ENCODE measurements around the gene MVB12B. TPM values are rescaled to one million over a fixed set of nuclear protein-coding genes. Genes with fewer than 3 reads are reported as not detected.

MVB12B gene
- total and polyA plus RNA-seq, 2 of the 13 experiments (the other 11 are each of a cell fraction or from before 2014, with no cell fraction given), result 12.1 to 30.1 TPM

DNA sequence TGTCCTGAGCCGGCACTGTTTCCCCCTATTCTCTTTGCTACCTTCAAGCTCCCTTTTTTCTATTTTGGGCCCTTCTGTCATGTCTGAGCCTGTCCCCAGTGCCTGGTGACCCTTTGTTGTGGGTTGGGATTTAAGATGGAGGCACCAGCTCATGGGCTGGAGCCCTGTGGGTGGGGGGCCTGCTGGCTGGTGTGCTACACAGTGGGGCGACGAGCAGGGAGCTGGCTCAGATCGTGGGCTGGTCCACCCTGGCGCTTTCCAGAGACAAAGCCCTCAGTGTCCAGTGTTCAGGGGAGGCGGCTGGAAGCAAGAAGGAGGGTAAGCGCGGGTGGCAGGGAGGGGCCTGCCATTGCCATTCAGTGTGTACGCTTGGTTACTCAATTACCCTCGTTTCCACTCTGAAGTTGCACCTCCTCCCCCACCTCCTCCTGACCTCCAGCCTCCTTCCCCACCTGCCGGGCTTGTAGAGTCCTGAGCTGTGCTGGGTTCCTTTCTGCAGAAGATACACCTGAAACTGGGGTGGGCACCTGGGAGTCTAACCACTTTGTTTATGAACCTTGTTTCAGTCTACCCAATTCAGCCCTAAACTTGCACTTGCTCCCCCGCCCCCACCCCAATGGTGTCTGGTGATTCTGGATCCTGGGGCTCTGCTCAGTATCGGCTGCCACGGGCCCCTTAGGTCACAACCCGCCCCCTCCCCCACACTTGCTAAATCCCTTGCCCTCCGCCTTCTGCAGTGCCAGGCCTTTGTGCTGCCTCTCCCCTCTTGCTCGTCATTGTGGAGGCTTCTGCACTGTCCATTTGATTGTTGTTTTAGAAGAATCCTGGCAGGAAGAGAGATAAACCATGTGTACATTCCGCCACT is 49.9 kb downstream of the MVB12B start (continued):
- TF ChIP-seq, protein P1, sequence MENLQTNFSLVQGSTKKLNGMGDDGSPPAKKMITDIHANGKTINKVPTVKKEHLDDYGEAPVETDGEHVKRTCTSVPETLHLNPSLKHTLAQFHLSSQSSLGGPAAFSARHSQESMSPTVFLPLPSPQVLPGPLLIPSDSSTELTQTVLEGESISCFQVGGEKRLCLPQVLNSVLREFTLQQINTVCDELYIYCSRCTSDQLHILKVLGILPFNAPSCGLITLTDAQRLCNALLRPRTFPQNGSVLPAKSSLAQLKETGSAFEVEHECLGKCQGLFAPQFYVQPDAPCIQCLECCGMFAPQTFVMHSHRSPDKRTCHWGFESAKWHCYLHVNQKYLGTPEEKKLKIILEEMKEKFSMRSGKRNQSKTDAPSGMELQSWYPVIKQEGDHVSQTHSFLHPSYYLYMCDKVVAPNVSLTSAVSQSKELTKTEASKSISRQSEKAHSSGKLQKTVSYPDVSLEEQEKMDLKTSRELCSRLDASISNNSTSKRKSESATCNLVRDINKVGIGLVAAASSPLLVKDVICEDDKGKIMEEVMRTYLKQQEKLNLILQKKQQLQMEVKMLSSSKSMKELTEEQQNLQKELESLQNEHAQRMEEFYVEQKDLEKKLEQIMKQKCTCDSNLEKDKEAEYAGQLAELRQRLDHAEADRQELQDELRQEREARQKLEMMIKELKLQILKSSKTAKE (CRISPR knock-in tag; IDR thresholded peaks at IDR 0.05; ENCODE audit: borderline replicate concordance), result no peak
- TF ChIP-seq FIP1L1 (IDR thresholded peaks at IDR 0.05; ENCODE audit: borderline replicate concordance, insufficient read depth, low read depth, low read length), result no peak
- TF ChIP-seq, protein P2, sequence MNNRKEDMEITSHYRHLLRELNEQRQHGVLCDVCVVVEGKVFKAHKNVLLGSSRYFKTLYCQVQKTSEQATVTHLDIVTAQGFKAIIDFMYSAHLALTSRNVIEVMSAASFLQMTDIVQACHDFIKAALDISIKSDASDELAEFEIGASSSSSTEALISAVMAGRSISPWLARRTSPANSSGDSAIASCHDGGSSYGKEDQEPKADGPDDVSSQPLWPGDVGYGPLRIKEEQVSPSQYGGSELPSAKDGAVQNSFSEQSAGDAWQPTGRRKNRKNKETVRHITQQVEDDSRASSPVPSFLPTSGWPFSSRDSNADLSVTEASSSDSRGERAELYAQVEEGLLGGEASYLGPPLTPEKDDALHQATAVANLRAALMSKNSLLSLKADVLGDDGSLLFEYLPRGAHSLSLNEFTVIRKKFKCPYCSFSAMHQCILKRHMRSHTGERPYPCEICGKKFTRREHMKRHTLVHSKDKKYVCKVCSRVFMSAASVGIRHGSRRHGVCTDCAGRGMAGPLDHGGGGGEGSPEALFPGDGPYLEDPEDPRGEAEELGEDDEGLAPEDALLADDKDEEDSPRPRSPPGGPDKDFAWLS (CRISPR knock-in tag; IDR thresholded peaks at IDR 0.05; ENCODE audit: borderline replicate concordance), result 0 out of 2 replicates have a peak, but pooled peaks have one; percentile 19
- TF ChIP-seq ZNF343 (CRISPR knock-in tag; IDR thresholded peaks at IDR 0.05), result peak; percentile 78; the same call in 1 of the 2 replicates
- TF ChIP-seq ZNF235 (CRISPR knock-in tag; IDR thresholded peaks at IDR 0.05; ENCODE audit: borderline replicate concordance), result no peak
- no peak for TF ChIP-seq JARID2 (CRISPR knock-in tag; IDR thresholded peaks at IDR 0.05; ENCODE audit: insufficient replicate concordance)
- TF ChIP-seq, protein P3, sequence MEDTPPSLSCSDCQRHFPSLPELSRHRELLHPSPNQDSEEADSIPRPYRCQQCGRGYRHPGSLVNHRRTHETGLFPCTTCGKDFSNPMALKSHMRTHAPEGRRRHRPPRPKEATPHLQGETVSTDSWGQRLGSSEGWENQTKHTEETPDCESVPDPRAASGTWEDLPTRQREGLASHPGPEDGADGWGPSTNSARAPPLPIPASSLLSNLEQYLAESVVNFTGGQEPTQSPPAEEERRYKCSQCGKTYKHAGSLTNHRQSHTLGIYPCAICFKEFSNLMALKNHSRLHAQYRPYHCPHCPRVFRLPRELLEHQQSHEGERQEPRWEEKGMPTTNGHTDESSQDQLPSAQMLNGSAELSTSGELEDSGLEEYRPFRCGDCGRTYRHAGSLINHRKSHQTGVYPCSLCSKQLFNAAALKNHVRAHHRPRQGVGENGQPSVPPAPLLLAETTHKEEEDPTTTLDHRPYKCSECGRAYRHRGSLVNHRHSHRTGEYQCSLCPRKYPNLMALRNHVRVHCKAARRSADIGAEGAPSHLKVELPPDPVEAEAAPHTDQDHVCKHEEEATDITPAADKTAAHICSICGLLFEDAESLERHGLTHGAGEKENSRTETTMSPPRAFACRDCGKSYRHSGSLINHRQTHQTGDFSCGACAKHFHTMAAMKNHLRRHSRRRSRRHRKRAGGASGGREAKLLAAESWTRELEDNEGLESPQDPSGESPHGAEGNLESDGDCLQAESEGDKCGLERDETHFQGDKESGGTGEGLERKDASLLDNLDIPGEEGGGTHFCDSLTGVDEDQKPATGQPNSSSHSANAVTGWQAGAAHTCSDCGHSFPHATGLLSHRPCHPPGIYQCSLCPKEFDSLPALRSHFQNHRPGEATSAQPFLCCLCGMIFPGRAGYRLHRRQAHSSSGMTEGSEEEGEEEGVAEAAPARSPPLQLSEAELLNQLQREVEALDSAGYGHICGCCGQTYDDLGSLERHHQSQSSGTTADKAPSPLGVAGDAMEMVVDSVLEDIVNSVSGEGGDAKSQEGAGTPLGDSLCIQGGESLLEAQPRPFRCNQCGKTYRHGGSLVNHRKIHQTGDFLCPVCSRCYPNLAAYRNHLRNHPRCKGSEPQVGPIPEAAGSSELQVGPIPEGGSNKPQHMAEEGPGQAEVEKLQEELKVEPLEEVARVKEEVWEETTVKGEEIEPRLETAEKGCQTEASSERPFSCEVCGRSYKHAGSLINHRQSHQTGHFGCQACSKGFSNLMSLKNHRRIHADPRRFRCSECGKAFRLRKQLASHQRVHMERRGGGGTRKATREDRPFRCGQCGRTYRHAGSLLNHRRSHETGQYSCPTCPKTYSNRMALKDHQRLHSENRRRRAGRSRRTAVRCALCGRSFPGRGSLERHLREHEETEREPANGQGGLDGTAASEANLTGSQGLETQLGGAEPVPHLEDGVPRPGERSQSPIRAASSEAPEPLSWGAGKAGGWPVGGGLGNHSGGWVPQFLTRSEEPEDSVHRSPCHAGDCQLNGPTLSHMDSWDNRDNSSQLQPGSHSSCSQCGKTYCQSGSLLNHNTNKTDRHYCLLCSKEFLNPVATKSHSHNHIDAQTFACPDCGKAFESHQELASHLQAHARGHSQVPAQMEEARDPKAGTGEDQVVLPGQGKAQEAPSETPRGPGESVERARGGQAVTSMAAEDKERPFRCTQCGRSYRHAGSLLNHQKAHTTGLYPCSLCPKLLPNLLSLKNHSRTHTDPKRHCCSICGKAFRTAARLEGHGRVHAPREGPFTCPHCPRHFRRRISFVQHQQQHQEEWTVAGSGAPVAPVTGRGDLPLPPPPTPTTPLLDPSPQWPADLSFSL (CRISPR knock-in tag; IDR thresholded peaks at IDR 0.05), result 0 out of 2 replicates have a peak, but pooled peaks have one; percentile 49
- no peak for TF ChIP-seq ZNF589 (CRISPR knock-in tag; conservative IDR thresholded peaks at IDR 0.05)
- TF ChIP-seq TCF7 (IDR thresholded peaks at IDR 0.05; ENCODE audit: low read depth), result peak; percentile 3; the same call in 1 of the 2 replicates
- TF ChIP-seq ZBTB8A (CRISPR knock-in tag; IDR thresholded peaks at IDR 0.05; ENCODE audit: borderline replicate concordance, low read depth), result no peak
- no peak for TF ChIP-seq SETDB1 (CRISPR knock-in tag; IDR thresholded peaks at IDR 0.05; ENCODE audit: borderline replicate concordance)
- TF ChIP-seq, protein P4, sequence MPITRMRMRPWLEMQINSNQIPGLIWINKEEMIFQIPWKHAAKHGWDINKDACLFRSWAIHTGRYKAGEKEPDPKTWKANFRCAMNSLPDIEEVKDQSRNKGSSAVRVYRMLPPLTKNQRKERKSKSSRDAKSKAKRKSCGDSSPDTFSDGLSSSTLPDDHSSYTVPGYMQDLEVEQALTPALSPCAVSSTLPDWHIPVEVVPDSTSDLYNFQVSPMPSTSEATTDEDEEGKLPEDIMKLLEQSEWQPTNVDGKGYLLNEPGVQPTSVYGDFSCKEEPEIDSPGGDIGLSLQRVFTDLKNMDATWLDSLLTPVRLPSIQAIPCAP (CRISPR knock-in tag; IDR thresholded peaks at IDR 0.05; ENCODE audit: low read depth), result no peak
- TF ChIP-seq ZZZ3 (CRISPR knock-in tag; IDR thresholded peaks at IDR 0.05; ENCODE audit: borderline replicate concordance), result no peak
- no peak for TF ChIP-seq HCFC1 (IDR thresholded peaks at IDR 0.05; ENCODE audit: low read depth, low read length)
- no peak for TF ChIP-seq ZNF546 (CRISPR knock-in tag; conservative IDR thresholded peaks at IDR 0.05)
- no peak for TF ChIP-seq PLRG1 (conservative IDR thresholded peaks at IDR 0.05)
- TF ChIP-seq ZNF674 (CRISPR knock-in tag; IDR thresholded peaks at IDR 0.05; ENCODE audit: low read depth), result no peak
